ENCODE data around the gene MPHOSPH9. TPM values are rescaled to one million over a fixed set of nuclear protein-coding genes. Genes with fewer than 3 reads are reported as not detected.

The MPHOSPH9 gene
- total RNA-seq, 1 experiment from 2014 or later = 60.5 TPM

DNA sequence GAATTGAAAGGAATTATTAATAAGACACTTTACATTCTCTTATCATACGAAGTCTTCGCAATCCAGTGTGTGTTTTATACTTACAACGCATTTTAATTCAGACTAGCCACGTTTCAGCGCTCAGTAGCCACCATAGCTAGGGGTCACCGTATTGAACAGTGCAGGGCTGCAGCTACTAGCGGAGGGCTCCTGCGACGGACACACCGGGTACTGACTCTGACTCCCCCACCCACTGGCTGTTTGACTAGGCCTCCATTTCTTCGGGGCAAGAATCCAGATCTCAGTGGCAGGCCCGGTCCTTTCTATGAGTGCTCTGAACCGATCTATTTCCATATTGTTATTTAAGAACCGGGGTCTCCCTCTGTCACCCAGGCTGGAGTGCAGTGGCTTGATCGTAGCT lies 40.2 kb upstream of the MPHOSPH9 start:
- peaks cover 14% of the 10 kb centered on the region for H3K23me2 ChIP-seq (ENCODE audit: insufficient read length, low read depth, low read length, poor library complexity, severe bottlenecking)
- no peak overlapping the region for H4K5ac ChIP-seq (ENCODE audit: insufficient read length, low read depth, low read length)
- no peak overlapping the region for H2BK120ac ChIP-seq (ENCODE audit: low read depth, low read length, poor library complexity, severe bottlenecking)
- H3K23ac ChIP-seq (ENCODE audit: insufficient read length, low read depth, low read length) = no peak overlapping the region
- H3K36me3 Mint-ChIP-seq (ENCODE audit: insufficient read depth in 1 of 3, low read depth in 3 of 3) = peaks cover 2 to 11% (median 8%) of the 10 kb centered on the region in 3 experiments; a peak in 5 of 7 replicates
- no peaks in the 10 kb centered on the region for H3K79me1 ChIP-seq (ENCODE audit: insufficient read depth, low read depth, low read length, poor library complexity, severe bottlenecking)
- no peak for TF ChIP-seq CTCF (conservative IDR thresholded peaks at IDR 0.05)
- H3K4ac ChIP-seq (ENCODE audit: low read depth, low read length) = no peak overlapping the region
- no peak overlapping the region for H2BK12ac ChIP-seq (ENCODE audit: insufficient read length, low read depth, low read length)
- no peak overlapping the region for H2BK5ac ChIP-seq (ENCODE audit: insufficient read length, low read length)
- H3K18ac ChIP-seq (ENCODE audit: insufficient read length, low read depth, low read length) = no peak overlapping the region
- H4K20me1 ChIP-seq (ENCODE audit: control insufficient read depth, insufficient read depth, insufficient read length) = no peaks in the 10 kb centered on the region
- no peak overlapping the region for H4K8ac ChIP-seq (replicated peaks; ENCODE audit: insufficient read length, low read depth, low read length)
- H2BK15ac ChIP-seq (ENCODE audit: low read depth, low read length) = no peak overlapping the region
- no peak overlapping the region for H3K9ac ChIP-seq (ENCODE audit: extremely low read depth, insufficient read length, low read length)
- H3K27ac ChIP-seq (ENCODE audit: insufficient read length, low read depth, low read length) = no peak overlapping the region
- H3K27me3 Mint-ChIP-seq (ENCODE audit: low read depth) = no peaks in the 10 kb centered on the region
- no peak for DNase-seq
- no CpG with 5 or more reads among the region's 15 CpGs for WGBS (ENCODE audit: extremely low coverage, insufficient read length, low lambda C conversion rate)
- H2AFZ ChIP-seq (ENCODE audit: low read length) = no peak overlapping the region
- no peak overlapping the region for H3K56ac ChIP-seq (ENCODE audit: insufficient read length, low read depth, low read length)
- H3K14ac ChIP-seq (ENCODE audit: insufficient read depth, low read length) = no peak overlapping the region
- H3K27me3 ChIP-seq (ENCODE audit: insufficient read depth, low read length) = no peaks in the 10 kb centered on the region
- H3K9me3 ChIP-seq (ENCODE audit: control insufficient read depth, low read depth, low read length) = no peaks in the 10 kb centered on the region
- no peak overlapping the region for H2AK5ac ChIP-seq (ENCODE audit: insufficient read length, low read length)
- H3K79me2 ChIP-seq (ENCODE audit: insufficient read depth, low read length) = peaks cover 15% of the 10 kb centered on the region; the same call in 1 of the 2 replicates
- H3K4me2 ChIP-seq (ENCODE audit: insufficient read depth, insufficient read length, low read length) = no peak overlapping the region
- peaks cover 0 to 3% of the 10 kb centered on the region in 2 experiments; a peak in 2 of 5 replicates for H3K9me3 Mint-ChIP-seq
- H3K4me1 ChIP-seq (ENCODE audit: insufficient read depth, low read length) = peaks cover 3% of the 10 kb centered on the region; the same call in 1 of the 2 replicates
- H3K4me1 Mint-ChIP-seq = peaks cover 22 to 24% of the 10 kb centered on the region in 2 experiments
- H3K4me3 Mint-ChIP-seq = peak overlapping the region; percentile 58 to 75; a peak in 3 of 5 replicates
- H2BK20ac ChIP-seq (ENCODE audit: low read depth, low read length, poor library complexity, severe bottlenecking) = no peak overlapping the region
- H4K91ac ChIP-seq (ENCODE audit: insufficient read length, low read depth, low read length) = no peak overlapping the region
- peak overlapping the region in 1 of 3 experiments; percentile 81; a peak in 2 of 7 replicates for H3K27ac Mint-ChIP-seq
- no peak overlapping the region for H3T11ph ChIP-seq (ENCODE audit: low read length)
